PFSK-1 (cell line): ENCODE data around the gene CYB5B.

Source experiments
- FOXP2 ChIP-seq: optimal IDR thresholded peaks from 2 replicates; pipeline ENCODE3; 2011; ENCODE audit warnings: borderline replicate concordance, control low read depth, inconsistent platforms; ENCODE audit not compliant: insufficient read depth; ENCODE audit errors: extremely low read length, extremely low read depth
- POLR2AphosphoS5 ChIP-seq: IDR thresholded peaks from 2 replicates; pipeline ENCODE4 v1.6.1; 2012; ENCODE audit warnings: low read depth, mild to moderate bottlenecking, control low read depth, low read length, moderate library complexity
- SIN3A ChIP-seq: IDR thresholded peaks from 2 replicates; pipeline ENCODE4 v1.6.1; 2012; ENCODE audit warnings: mild to moderate bottlenecking, low read length, moderate library complexity, borderline replicate concordance; ENCODE audit not compliant: insufficient read depth
- TAF1 ChIP-seq: IDR thresholded peaks from 2 replicates; pipeline ENCODE4 v1.6.1; 2012; ENCODE audit warnings: low read length, control low read depth, borderline replicate concordance; ENCODE audit not compliant: insufficient read depth
- TF ChIP-seq, protein P1 (sequence below), 2 experiments: IDR thresholded peaks; 2 replicates each; pipeline versions ENCODE4 v1.6.1 to v1.8.0; 2011 to 2012; ENCODE audit warnings: low read depth in 2 of 2, low read length in 2 of 2, control low read depth in 1 of 2, inconsistent platforms in 1 of 2, mild to moderate bottlenecking in 1 of 2, moderate library complexity in 1 of 2; ENCODE audit not compliant: insufficient read depth in 1 of 2

CYB5B gene

DNA sequence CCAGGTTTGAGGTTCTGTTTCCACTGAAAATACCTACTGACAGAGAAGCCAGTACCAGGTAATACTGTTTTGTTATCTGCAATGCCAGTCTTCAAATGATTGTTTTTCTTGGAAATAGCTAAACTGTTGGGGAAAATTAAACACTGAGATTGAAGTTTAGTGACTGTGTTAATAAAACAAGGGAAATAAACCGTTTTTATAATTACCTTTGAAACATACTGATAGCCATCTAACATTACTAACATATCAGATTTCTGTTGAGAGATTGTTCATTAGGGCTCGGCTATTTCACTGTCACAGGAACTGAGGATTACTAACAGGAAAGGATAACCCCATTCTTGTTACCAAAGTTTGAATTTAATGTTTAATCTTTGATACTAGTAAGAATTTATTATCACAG, 42.1 kb downstream of the CYB5B start:
- TF ChIP-seq SIN3A (no peak), FOXP2 (no peak), POLR2AphosphoS5 (no peak), TAF1 (no peak)
- TF ChIP-seq, protein P1, sequence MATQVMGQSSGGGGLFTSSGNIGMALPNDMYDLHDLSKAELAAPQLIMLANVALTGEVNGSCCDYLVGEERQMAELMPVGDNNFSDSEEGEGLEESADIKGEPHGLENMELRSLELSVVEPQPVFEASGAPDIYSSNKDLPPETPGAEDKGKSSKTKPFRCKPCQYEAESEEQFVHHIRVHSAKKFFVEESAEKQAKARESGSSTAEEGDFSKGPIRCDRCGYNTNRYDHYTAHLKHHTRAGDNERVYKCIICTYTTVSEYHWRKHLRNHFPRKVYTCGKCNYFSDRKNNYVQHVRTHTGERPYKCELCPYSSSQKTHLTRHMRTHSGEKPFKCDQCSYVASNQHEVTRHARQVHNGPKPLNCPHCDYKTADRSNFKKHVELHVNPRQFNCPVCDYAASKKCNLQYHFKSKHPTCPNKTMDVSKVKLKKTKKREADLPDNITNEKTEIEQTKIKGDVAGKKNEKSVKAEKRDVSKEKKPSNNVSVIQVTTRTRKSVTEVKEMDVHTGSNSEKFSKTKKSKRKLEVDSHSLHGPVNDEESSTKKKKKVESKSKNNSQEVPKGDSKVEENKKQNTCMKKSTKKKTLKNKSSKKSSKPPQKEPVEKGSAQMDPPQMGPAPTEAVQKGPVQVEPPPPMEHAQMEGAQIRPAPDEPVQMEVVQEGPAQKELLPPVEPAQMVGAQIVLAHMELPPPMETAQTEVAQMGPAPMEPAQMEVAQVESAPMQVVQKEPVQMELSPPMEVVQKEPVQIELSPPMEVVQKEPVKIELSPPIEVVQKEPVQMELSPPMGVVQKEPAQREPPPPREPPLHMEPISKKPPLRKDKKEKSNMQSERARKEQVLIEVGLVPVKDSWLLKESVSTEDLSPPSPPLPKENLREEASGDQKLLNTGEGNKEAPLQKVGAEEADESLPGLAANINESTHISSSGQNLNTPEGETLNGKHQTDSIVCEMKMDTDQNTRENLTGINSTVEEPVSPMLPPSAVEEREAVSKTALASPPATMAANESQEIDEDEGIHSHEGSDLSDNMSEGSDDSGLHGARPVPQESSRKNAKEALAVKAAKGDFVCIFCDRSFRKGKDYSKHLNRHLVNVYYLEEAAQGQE (IDR thresholded peaks at IDR 0.05; ENCODE audit: insufficient read depth in 1 of 2, low read depth in 2 of 2, low read length in 2 of 2): no peak

DNA sequence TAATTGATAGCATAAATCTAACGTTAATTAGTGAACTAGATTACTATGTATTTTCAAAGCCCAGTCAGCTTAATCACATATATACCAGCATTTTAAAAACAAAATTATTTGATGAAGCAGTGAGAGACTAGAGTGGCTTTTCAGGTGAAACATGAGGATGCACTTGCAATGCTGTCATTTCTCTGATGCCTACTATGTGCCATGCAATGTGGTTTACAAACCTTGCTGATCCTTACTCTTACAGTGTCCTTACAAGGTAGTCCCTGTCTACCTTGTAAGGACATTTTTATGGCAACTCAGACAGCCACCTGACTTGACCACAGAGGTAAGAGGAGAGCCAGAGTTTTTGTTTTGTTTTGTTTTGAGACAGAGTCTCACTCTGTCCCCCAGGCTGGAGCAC, 42.7 kb downstream of the CYB5B start:
- TF ChIP-seq TAF1: no peak
- no peak for TF ChIP-seq POLR2AphosphoS5
- TF ChIP-seq, protein P1 (IDR thresholded peaks at IDR 0.05; ENCODE audit: insufficient read depth in 1 of 2, low read depth in 2 of 2, low read length in 2 of 2): no peak
- TF ChIP-seq FOXP2: no peak
- no peak for TF ChIP-seq SIN3A

DNA sequence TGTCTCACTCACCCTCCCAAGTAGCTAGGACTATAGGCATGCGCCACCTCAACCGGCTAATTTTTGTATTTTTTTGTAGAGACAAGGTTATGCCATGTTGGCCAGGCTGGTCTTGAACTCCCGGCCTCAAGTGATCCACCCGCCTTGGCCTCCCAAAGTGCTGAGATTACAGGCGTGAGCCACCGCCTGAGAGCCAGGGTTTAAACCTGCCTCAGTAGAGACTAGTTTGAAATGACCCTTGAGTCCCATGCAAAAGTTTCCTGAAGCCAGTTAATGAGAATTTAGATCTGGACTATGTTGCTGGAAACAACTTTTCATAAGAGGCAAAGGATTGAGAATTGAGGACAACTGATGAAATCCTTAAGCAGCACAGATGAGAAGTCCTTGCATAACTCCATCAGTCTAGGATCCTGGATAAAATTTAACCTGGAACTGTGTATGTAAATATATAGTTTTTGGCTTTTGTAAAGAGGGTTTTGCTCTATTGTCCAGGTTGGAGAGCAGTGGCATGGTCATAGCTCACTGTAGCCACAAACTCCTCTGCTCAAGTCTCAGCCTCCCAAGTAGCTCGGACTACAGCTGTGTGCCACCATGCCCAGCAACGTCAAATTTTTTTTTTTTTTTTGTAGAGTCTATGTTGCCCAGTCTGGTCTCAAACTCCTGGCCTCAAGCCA, 43.2 kb downstream of the CYB5B start:
- no peak for TF ChIP-seq TAF1
- TF ChIP-seq POLR2AphosphoS5: no peak
- TF ChIP-seq SIN3A: no peak
- TF ChIP-seq, protein P1 (IDR thresholded peaks at IDR 0.05; ENCODE audit: insufficient read depth in 1 of 2, low read depth in 2 of 2, low read length in 2 of 2): no peak

DNA sequence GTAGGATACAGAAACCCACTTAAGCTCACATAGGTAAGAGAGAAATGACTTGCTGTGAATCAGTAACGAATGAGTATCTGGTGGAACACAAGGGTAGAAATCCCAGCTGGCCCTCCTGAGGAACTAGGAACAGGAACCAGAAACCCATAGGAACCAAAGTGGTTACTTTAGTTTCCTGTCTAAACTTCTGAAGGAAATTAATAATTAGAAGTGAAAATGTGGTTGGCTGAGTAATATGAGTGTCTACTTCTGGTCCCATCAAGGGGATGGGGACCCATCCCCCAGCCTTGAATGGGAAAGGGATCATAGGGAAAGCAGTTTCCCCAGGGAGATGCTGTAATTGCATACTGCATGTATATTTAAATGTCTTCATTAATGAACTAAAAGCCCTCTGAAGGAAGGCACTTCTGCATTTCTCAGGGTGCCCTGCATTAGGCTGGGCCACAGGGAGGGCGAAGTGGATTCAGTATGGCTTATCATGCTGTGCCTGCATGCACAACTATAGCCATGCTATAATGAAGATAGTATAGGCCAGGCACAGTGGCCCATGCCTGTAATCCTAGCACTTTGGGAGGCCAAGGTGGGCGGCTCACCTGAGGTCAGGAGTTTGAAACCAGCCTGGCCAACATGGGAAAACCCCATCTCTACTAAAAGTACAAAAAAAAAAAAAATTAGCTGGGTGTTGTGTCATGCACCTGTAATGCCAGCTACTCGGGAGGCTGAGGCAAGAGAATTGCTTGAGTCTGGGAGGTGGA, 45.6 kb downstream of the CYB5B start:
- TF ChIP-seq, protein P1 (IDR thresholded peaks at IDR 0.05; ENCODE audit: insufficient read depth in 1 of 2, low read depth in 2 of 2, low read length in 2 of 2): no peak
- TF ChIP-seq POLR2AphosphoS5 (no peak), SIN3A (no peak), FOXP2 (no peak), TAF1 (no peak)
